ENCODE measurements around the gene FAM151A. TPM values are rescaled to one million over a fixed set of nuclear protein-coding genes. Genes with fewer than 3 reads are reported as not detected.

FAM151A gene
- total RNA-seq, 6 experiments from 2014 or later, result not detected

DNA sequence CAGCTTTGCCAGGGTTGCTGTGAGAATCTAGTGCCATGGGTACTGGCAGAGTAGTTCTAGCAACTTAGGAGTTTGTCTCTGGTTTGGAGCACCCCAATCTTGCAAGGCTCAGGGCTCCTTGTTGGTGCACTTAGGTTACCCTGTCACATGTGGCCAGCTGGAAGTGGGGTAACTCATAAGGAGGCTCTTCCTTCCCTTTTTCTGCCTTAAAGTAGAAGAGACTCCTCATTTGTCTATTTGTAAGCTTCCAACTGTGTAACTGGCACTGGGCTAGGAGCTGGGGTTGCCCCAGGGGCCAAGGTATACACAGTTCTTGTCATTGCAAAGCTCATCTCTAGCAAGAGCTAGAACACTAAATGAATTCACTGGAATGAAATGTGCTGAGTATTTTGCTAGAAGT is 28.8 kb upstream of the FAM151A start:
- Mint-ChIP-seq H3K27ac (no peak overlapping the region), H3K9me3 (no peaks in the 10 kb centered on the region), H3K27me3 (ENCODE audit: insufficient read depth) (peaks cover 24% of the 10 kb centered on the region), H3K4me1 (ENCODE audit: low read depth) (peaks cover 6% of the 10 kb centered on the region), H3K4me3 (no peak overlapping the region), H3K36me3 (ENCODE audit: low read depth) (no peaks in the 10 kb centered on the region)
- DNase-seq, result no peak
- TF ChIP-seq CTCF (IDR thresholded peaks at IDR 0.05), result no peak

GRCh38 chr1:54651608-54652007 is 28.3 kb upstream of the FAM151A start:
- no peak for TF ChIP-seq CTCF (IDR thresholded peaks at IDR 0.05)
- H3K27me3 Mint-ChIP-seq (ENCODE audit: insufficient read depth), result peaks cover 27% of the 10 kb centered on the region
- no peak overlapping the region for H3K27ac Mint-ChIP-seq
- no peaks in the 10 kb centered on the region for H3K36me3 Mint-ChIP-seq (ENCODE audit: low read depth)
- no peaks in the 10 kb centered on the region for H3K9me3 Mint-ChIP-seq
- H3K4me1 Mint-ChIP-seq (ENCODE audit: low read depth), result peaks cover 6% of the 10 kb centered on the region
- no peak overlapping the region for H3K4me3 Mint-ChIP-seq
- DNase-seq, result no peak

GRCh38 chr1:54650417-54650816 is 27.1 kb upstream of the FAM151A start:
- DNase-seq, result no peak
- Mint-ChIP-seq H3K27ac (no peak overlapping the region), H3K9me3 (no peaks in the 10 kb centered on the region)

GRCh38 chr1:54649921-54650320 is 26.6 kb upstream of the FAM151A start:
- no peaks in the 10 kb centered on the region for H3K36me3 Mint-ChIP-seq (ENCODE audit: low read depth)
- H3K27ac Mint-ChIP-seq, result no peak overlapping the region

More at GRCh38 chr1:54650417-54650816, 27.1 kb upstream of the FAM151A start:
- Mint-ChIP-seq H3K27me3 (ENCODE audit: insufficient read depth) (peaks cover 29% of the 10 kb centered on the region), H3K4me3 (no peak overlapping the region), H3K36me3 (ENCODE audit: low read depth) (no peaks in the 10 kb centered on the region), H3K4me1 (ENCODE audit: low read depth) (peaks cover 6% of the 10 kb centered on the region)
- no peak for TF ChIP-seq CTCF (IDR thresholded peaks at IDR 0.05)

DNA sequence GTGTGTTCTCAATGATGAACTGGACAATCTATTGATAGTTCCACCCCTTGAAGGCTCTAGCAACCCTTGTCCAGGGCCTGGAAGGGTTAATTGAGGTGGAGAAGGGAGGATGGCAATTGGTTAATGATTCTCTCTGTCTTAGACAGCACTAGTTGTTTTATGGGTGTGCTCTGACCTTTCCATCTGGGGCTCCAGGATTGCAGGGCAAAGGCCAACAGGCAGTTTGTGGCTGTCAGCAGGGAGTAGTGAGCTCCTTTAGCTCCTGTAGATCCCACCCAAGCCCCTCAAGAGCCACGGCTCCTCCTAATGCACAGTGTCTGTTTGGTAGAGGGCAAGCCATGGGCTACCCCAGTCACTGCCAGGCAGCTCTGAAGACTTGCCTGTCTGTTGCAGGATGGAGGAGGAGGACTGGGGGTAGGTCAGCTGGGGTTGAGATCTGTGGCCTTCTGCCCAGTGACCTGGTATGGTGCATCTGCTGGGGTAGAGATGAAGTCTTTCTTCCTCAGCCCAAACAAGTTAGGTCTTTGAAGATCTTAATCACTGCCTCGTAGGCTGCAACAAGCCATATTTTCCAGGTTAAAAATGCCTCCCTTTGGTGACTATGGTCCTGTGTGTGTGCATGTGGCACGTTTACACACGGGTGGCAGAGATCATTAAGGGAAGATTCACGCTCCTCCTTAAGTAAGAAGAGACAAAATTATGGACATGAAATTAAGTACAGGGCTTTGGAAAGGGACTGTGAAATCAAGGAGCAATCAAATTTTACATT is 26.0 kb upstream of the FAM151A start:
- Mint-ChIP-seq H3K36me3 (ENCODE audit: low read depth) (no peaks in the 10 kb centered on the region), H3K27ac (no peak overlapping the region), H3K27me3 (ENCODE audit: insufficient read depth) (peaks cover 28% of the 10 kb centered on the region), H3K9me3 (no peaks in the 10 kb centered on the region), H3K4me3 (no peak overlapping the region), H3K4me1 (ENCODE audit: low read depth) (peaks cover 6% of the 10 kb centered on the region)
- DNase-seq, result no peak
- no peak for TF ChIP-seq CTCF (IDR thresholded peaks at IDR 0.05)

More at GRCh38 chr1:54649921-54650320, 26.6 kb upstream of the FAM151A start:
- Mint-ChIP-seq H3K4me1 (ENCODE audit: low read depth) (peaks cover 6% of the 10 kb centered on the region), H3K4me3 (no peak overlapping the region), H3K27me3 (ENCODE audit: insufficient read depth) (peaks cover 29% of the 10 kb centered on the region), H3K9me3 (no peaks in the 10 kb centered on the region)
- no peak for DNase-seq
- TF ChIP-seq CTCF (IDR thresholded peaks at IDR 0.05), result no peak
